Choroid plexus epithelial cell (primary cell): ENCODE results near the gene OMP.
"Not testable (repeated sequence)": the region's sequence is repeated elsewhere in the genome, so short reads cannot be mapped to it uniquely, and the experiment has no call there.

Source experiments
- DNase-seq: peaks from one replicate; pipeline ENCODE4 v3.0.0-alpha.2; 2010; ENCODE audit warnings: low read depth
- H3K4me3 ChIP-seq: 2 replicates; pipeline ENCODE4 v1.5.1; 2011; ENCODE audit warnings: low read depth, mild to moderate bottlenecking, control low read depth, low read length, moderate library complexity
- CTCF ChIP-seq: conservative IDR thresholded peaks from 2 replicates; pipeline ENCODE4 v1.5.1; 2011; ENCODE audit warnings: low read depth, mild to moderate bottlenecking, control low read depth, inconsistent platforms, low read length, moderate library complexity

The OMP gene

GRCh38 chr11:77092382-77092781 is 10.3 kb upstream of the OMP start:
- no peak for TF ChIP-seq CTCF
- no peak overlapping the region for H3K4me3 ChIP-seq
- no peak for DNase-seq

- DNase-seq, result no peak
Observed at GRCh38 chr11:77093056-77093891, 9.4 kb upstream of the OMP start.

GRCh38 chr11:77093987-77094840 is 8.4 kb upstream of the OMP start:
- H3K4me3 ChIP-seq, result no peak overlapping the region
- no peak for DNase-seq
- no peak for TF ChIP-seq CTCF

More at GRCh38 chr11:77093056-77093891, 9.4 kb upstream of the OMP start:
- H3K4me3 ChIP-seq, result no peak overlapping the region
- TF ChIP-seq CTCF, result no peak

- no peak for DNase-seq
- no peak overlapping the region for H3K4me3 ChIP-seq
- peak; percentile 25 for TF ChIP-seq CTCF
Observed at GRCh38 chr11:77094841-77095365, 7.7 kb upstream of the OMP start.

GRCh38 chr11:77095551-77096490 is 6.8 kb upstream of the OMP start:
- no peak overlapping the region for H3K4me3 ChIP-seq
- no peak for TF ChIP-seq CTCF
- DNase-seq, result no peak

- no peak overlapping the region for H3K4me3 ChIP-seq
- TF ChIP-seq CTCF, result no peak
- DNase-seq, result no peak
Observed at GRCh38 chr11:77096591-77097019, 6.0 kb upstream of the OMP start.

GRCh38 chr11:77097180-77097579 is 5.5 kb upstream of the OMP start:
- DNase-seq, H3K4me3 ChIP-seq: not testable (repeated sequence)
